Bone marrow (tissue), 2 donors: ENCODE measurements around the gene TFF2.

Experiments used
- DNase-seq, 2 donors: peaks; one replicate each; lab custom pipeline; 2025; lab: John Stamatoyannopoulos, UW

TFF2 gene

DNA sequence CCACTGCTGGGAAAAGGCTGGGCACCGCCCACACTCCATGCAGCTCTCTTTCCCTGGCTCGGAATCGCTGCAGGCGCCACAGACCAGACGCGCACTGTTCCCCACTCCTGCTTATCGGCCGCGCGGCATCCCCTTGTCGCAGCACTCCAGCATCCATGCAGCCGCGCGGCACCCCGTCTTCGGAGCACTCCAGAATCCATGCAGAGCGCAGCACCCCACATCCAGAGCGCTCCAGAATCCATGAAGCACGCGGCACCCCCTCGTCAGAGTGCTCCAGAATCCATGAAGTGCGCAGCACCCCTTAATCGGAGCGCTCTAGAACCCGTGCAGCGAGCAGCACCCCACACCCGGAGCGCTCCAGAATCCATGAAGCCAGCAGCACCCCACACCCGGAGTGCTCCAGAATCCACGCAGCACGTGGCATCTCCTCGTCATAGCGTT lies 45.1 kb downstream of the TFF2 start:
- DNase-seq = no peak

DNA sequence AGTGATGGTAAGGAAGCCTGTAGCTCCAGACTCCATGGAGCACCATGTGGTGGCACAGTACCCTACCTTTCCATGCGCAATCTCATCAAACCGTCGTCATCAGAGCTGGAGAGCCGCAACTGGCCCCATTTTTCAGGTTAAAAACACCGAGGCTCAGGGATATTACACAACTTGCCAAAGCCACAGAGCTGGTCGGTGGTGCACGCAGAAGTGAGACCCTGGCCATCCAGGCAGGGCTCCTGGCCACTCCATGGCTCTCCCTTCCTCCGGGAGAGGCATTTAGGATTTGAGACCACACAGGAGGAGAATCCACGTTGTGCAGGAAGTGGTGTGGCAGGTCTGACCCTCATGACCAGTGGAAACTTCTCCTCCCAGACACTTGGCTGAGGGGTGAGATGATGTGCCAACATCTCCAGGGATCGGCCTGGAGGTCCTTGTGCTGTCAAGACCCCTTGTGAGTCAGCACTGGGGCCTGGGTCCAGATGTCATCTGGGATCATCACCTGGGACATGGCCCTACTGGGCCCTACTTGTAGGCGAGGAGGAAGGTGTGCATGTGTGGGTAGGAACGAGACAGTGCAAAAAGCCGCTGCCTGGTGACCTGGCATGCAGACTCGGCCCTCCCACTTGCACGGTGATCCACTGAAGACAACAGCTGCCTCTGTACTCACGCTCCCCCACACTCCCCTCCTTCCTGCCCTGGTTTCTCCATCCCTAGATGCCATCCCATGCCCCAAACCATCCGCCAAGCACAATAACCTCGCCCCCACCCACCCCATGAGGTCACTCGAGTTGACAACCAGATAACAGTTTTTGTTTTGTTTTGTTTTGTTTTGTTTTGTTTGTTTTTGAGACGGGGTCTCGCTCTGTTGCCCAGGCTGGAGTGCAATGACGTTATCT lies 46.0 kb downstream of the TFF2 start:
- no peak for DNase-seq

DNA sequence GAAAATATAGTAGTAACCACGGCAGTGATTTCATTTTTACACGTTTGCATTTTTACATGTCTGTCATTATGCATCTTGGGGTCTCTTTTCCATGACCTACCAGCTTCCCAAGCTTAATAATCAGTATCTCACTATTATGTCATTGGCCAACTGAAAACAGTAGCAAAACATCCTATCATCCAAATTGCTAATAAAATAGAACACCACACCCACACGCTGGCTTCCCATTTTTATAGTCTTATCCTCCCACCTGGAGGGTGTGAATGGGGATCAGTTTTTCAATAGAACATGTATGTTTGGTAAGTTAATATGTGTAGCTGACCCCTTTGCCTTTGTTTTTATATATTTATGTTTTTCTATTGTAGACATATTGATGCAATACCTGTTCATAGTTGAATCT lies 47.4 kb downstream of the TFF2 start:
- DNase-seq = no peak

DNA sequence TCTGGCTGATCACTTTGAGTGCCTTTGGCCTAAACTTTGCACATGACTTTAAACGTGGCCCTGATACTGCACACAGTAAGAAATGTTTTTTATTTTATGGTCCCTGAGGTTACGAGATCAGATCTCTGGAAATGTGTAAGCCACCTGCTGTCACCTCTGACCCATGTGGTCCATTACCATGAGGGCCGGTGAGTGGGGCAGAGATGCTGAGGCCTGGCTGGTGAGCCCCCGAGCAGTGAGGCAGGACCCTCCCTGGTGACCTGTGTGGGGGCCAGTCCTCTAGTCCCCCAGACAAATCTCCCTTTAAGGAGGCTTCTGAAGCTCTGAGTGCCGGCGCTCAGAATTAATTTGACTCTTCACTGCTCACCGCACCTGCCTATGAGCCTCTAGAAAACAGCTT lies 48.0 kb downstream of the TFF2 start:
- DNase-seq = no peak

DNA sequence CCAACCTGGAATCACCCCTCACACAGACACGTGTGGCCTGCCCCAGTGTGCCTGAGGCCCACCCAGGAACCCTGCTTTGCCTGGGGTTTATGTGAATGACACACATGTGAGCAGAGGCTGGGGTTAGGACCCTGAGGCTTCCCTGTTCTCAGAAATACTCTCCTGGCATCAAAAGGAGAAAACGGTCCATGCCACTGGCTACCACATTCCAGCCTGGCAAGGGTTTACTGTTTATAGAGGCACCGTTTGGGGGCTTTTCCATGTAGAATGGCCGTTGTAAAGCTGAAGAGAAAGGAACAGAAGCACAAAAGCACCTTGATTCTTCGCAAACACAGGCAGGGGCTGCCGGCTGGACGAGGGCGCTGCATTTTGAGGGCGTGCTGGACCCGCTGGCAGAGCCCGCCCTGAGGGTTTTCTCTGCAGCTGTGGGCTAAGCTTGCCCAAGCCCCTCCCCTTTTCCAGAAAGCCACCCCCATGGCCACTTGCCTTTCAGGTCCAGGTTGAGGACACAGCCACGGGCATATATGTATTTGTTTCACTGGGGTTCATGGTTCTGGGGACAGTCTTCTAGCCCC lies 48.6 kb downstream of the TFF2 start:
- no peak for DNase-seq

DNA sequence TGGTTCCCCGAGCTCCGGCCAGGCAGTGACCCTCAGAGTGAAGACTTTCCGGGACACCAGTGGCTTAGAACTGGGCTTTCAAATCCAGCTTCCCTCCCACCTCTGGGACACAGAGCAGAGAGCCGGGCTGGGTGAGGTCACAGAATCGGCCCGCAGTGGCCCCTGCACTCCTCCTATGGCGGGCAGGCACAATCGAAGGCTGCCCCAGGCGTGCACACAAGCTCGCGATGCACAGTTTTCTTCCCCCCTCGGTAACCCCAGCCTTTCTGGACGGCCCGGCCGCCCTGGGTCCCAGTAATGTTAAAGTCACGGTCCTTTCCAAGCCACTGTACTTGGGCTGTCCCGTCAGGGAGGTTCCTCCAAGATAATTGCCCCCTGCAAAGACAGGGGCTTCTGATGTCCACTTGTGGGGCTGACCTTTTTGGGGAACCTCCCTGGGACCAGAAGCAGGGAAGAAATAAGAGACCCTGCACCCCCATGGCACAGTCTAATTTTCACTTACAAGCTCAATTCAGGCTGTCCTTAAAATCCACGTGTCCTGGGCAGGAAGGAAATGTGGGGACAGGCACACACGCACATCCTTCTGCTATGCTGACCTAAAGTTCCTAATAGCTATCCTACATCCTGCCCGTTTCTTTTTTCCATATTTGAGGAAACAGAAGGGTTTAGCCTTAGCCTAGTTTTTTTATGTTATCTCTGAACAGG lies 49.3 kb downstream of the TFF2 start:
- no peak for DNase-seq

DNA sequence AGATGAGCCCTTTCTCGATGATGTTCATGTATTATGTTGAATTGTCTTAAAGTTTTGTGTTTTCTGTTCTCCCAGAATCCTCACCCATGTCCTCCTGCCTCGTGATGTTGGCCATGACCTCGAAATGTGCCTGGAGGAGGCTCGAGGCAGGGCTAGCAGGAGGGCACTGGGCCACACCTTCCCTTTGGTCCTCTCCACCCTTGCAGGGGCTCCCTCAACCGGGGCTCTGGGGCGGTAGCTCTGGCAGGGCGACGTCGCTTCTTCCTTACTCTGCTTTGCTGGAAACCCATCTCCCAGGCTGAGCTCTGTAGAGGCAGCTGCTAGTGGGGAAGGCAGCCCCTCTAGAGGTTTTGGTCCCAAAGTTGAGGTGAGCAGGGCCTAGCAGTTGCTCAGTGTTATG lies 49.8 kb downstream of the TFF2 start:
- no peak for DNase-seq

DNA sequence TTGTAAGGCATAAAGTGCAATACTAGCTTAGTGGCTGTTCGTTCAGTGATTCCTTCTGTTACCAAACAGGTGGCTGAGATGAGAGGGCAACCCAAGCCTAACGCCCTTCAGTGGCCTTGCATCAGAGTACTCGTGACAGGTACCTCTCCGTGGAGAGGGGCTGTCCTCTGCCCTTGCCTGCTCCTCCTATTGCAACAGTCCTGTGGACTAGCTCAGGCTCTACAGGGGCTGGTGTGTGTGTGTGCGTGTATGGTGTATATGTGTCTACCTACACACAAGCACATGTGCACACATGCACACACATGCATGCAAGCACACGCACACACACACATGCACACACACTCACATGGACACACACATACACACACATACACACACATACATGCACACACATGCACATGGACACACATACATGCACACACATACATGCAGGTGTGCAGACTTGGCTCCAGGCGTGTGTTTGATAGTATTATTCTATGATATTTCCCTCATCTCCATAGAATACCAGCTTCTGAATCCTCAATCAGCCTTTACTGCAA lies 50.7 kb downstream of the TFF2 start:
- DNase-seq = no peak

DNA sequence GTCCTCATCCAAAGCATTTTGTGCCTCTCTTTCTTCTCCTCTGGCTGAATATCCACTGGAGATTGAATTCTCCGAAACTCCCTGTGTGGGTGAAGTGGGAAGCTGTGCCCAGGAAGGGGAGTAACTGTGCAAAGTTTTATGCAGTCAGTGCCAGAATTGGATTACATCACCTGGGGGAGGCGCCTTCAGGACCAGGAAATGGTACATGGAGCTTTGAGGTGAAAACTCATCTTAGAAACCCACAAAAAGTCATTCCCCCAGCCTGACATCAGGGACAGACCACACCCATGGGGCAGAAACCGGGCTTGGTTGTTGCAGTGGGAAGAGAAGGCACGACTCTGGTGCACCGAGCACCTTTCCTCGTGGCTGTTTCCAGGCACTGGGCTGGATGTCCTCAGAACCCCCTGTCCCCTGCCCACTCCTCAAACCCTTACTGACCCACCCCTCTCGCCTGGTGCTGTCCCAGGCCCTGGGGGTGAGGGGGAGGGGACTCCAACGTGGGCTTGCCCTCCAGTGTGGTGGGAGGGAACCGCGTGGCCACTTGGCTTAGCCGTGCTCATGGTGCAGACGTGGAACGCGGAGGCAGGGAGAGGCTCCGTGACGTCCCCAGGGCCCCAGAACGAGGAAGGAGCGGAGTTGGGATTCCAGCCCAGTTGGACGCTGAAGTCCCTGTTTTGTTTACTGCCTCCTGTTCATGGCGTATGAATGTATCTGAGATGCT lies 51.3 kb downstream of the TFF2 start:
- no peak for DNase-seq

DNA sequence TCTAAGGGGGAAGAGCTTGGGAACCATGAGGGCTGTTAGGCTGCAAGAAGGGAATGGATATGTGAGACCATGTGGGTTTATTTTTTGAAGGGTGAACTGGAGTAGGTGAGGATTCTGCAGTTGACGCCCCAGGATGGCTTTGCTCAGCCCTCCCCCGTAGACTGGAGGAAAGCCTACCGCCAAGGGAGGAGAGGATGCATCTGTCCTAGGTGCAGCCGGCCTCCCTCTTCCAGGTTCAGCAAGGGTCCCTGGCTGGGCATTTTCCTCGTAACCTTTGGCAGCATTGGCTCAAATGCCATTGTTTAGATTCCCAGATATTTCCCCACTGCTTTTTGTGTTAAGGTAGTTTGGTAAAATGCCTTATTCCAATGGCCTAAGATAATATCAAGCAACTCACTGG lies 52.1 kb downstream of the TFF2 start:
- no peak for DNase-seq

DNA sequence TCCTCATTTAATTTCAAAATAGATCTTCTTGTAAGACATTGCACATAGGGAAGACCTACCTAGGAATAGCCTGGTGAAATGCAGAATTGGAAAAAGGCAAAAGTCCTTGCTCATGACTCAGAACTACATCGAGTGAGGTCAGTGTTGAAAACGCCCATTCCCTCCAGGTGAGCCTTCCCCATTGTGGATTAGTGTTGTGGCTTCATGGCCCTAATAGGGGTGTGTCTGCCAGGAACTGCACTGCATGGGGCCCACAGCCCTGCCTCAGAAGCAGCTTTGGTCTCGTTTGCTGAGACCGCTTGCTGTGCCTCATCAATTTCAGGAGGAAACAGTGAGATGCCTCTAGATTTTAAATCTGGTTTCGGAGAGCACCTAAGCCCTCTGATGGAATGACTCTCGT lies 52.6 kb downstream of the TFF2 start:
- DNase-seq = no peak

DNA sequence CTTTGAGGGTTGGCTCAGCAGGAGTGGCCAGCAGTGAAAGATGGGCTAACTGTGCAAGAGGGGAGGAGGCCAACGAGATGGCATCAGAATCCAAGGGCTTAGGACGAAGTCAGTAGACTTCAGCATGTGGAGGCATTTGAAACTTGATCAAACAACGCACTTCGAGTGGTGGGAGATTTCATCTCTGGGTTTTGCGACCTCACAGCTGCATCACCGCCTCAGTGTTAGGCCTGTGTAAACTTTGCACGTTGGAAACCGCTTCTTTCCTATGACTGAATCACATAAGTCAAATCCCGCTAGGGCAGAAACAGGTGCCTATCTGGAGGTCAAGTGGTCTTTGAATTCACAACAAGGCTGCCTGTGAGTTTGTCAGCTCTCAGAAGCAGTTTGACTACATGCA lies 53.4 kb downstream of the TFF2 start:
- DNase-seq = no peak

DNA sequence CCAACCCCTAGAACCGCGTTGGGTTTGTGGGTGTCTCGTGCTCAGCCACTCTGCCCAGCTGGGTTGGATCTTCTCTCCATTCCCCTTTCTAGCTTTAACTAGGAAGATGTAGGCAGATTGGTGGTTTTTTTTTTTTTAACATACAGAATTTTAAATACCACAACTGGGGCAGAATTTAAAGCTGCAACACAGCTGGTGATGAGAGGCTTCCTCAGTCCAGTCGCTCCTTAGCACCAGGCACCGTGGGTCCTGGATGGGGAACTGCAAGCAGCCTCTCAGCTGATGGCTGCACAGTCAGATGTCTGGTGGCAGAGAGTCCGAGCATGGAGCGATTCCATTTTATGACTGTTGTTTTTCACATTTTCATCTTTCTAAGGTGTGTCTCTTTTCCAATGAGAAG lies 54.3 kb downstream of the TFF2 start:
- no peak for DNase-seq
